Body of pancreas (tissue), 4 donors: ENCODE measurements around the gene C12orf75. TPM values are rescaled to one million over a fixed set of nuclear protein-coding genes. Genes with fewer than 3 reads are reported as not detected.

Source experiments
- ATAC-seq: fragments of 150-250 bp; one replicate; pipeline ENCODE4 v1.9.1; 2016
- DNase-seq, 4 donors: peaks; one replicate each; pipeline ENCODE4 v3.0.0-alpha.2; 2019
- H3K27ac ChIP-seq, 4 donors: fragments of 200-600 bp; sonication (generic); 1 replicate in 3 of 4; 2 replicates in 1 of 4; pipeline versions ENCODE4 v1.5.1 to v1.6.1; 2016 to 2019; ENCODE audit warnings: mild to moderate bottlenecking in 1 of 4, mixed read lengths in 1 of 4, moderate library complexity in 1 of 4
- H3K27me3 ChIP-seq, 2 donors: fragments of 200-600 bp; sonication (generic); one replicate each; pipeline ENCODE4 v1.6.0; 2016; ENCODE audit warnings: mild to moderate bottlenecking in 1 of 2
- H3K36me3 ChIP-seq, 2 donors: fragments of 200-600 bp; sonication (generic); replicated peaks in 1 of 2; 2 replicates each; pipeline ENCODE4 v1.5.1; 2016; ENCODE audit warnings: low read depth in 2 of 2; ENCODE audit not compliant: insufficient read depth in 1 of 2
- H3K4me1 ChIP-seq: fragments of 200-600 bp; sonication (generic); one replicate; pipeline ENCODE4 v1.6.0; 2016
- H3K4me3 ChIP-seq, 2 donors: fragments of 200-600 bp; sonication (generic); 1 replicate in 1 of 2; 2 replicates in 1 of 2; pipeline ENCODE4 v1.5.1; 2016 to 2019
- H3K9me3 ChIP-seq, 3 donors: fragments of 200-600 bp; sonication (generic); 1 replicate in 2 of 3; 2 replicates in 1 of 3; pipeline ENCODE4 v1.5.1; 2016
- CTCF ChIP-seq, 7 experiments: fragments of 450-650 bp in 4 of 7; fragments of 200-600 bp in 3 of 7; sonication (generic) in 3 of 7; IDR thresholded peaks; one replicate each; pipeline ENCODE4 v1.5.1; 2016 to 2019; ENCODE audit warnings: antibody characterized with exemption in 7 of 7
- POLR2A ChIP-seq, 3 donors: fragments of 450-650 bp; IDR thresholded peaks; one replicate each; pipeline ENCODE4 v1.6.1; 2016; ENCODE audit warnings: antibody characterized with exemption in 3 of 3, mild to moderate bottlenecking in 2 of 3
- WGBS, 2 donors: methylation state at CpG; one replicate each; pipeline ENCODE4 v1.1.5; 2017; 5-methylcytosine and 5-hydroxymethylcytosine counted together
- intact Hi-C: fragments of 100-400 bp; cut with DNase I; formaldehyde crosslinking; loops from one replicate; pipeline ENCODE4 v1.15.1; 2023
- total RNA-seq, 2 donors: library from RNA; depleted of rRNA; stranded (reverse); fragments of >200 nt; gene quantifications; one replicate each; pipeline ENCODE4 v1.1.0, GENCODE V29; 2016

C12orf75 gene
- total RNA-seq, 2 donors from 2014 or later: 39.2 to 57.6 TPM

- intact Hi-C loops: loop anchor here (10.0 kb wide), 1 partner anchor 118 kb away; no protein-coding TSS in a partner anchor
Observed at GRCh38 chr12:105342464-105342863, 12.0 kb downstream of the C12orf75 start.

GRCh38 chr12:105343836-105344235, 13.3 kb downstream of the C12orf75 start:
- Histone ChIP-seq H3K9me3 (no peaks in the 10 kb centered on the region), H3K27me3 (no peaks in the 10 kb centered on the region), H3K4me1 (no peaks in the 10 kb centered on the region), H3K27ac (no peak overlapping the region), H3K4me3 (no peak overlapping the region), H3K36me3 (no peaks in the 10 kb centered on the region)
- 79 to 95% methylated on average over 1 of the region's 1 CpG for WGBS, 2 donors
- TF ChIP-seq POLR2A (IDR thresholded peaks at IDR 0.05) (no peak), CTCF (IDR thresholded peaks at IDR 0.05) (no peak)
- ATAC-seq (no peak), DNase-seq (no peak)
- intact Hi-C loops: loop anchor here (10.0 kb wide), 1 partner anchor 119 kb away; no protein-coding TSS in a partner anchor

More at GRCh38 chr12:105342464-105342863, 12.0 kb downstream of the C12orf75 start:
- Histone ChIP-seq H3K4me1 (no peaks in the 10 kb centered on the region), H3K36me3 (no peaks in the 10 kb centered on the region), H3K9me3 (no peaks in the 10 kb centered on the region), H3K4me3 (no peak overlapping the region), H3K27me3 (no peaks in the 10 kb centered on the region), H3K27ac (no peak overlapping the region)
- TF ChIP-seq POLR2A (IDR thresholded peaks at IDR 0.05): no peak
- TF ChIP-seq CTCF (IDR thresholded peaks at IDR 0.05): no peak
- no peak for ATAC-seq
- DNase-seq: no peak

GRCh38 chr12:105347499-105347898, 17.0 kb downstream of the C12orf75 start:
- Histone ChIP-seq H3K4me3 (no peak overlapping the region), H3K4me1 (peaks cover 4% of the 10 kb centered on the region), H3K27me3 (no peaks in the 10 kb centered on the region), H3K36me3 (no peaks in the 10 kb centered on the region), H3K27ac (no peak overlapping the region), H3K9me3 (no peaks in the 10 kb centered on the region)
- DNase-seq (no peak), ATAC-seq (no peak)
- TF ChIP-seq POLR2A (IDR thresholded peaks at IDR 0.05) (no peak), CTCF (IDR thresholded peaks at IDR 0.05) (no peak)
- 77 to 97% methylated on average over 4 of the region's 4 CpGs for WGBS, 2 donors
- intact Hi-C loops: loop anchor here (10.0 kb wide), 1 partner anchor 123 kb away; no protein-coding TSS in a partner anchor

GRCh38 chr12:105348142-105348541, 17.7 kb downstream of the C12orf75 start:
- ATAC-seq: no peak
- intact Hi-C loops: loop anchor here (10.0 kb wide), 1 partner anchor 123 kb away; no protein-coding TSS in a partner anchor
- 79 to 84% methylated on average over 3 of the region's 3 CpGs for WGBS, 2 donors

More at GRCh38 chr12:105348142-105348541, 17.7 kb downstream of the C12orf75 start:
- no peaks in the 10 kb centered on the region for H3K36me3 ChIP-seq
- no peak for DNase-seq
- no peak overlapping the region for H3K27ac ChIP-seq
- no peaks in the 10 kb centered on the region for H3K9me3 ChIP-seq
- H3K4me1 ChIP-seq: peaks cover 11% of the 10 kb centered on the region
- TF ChIP-seq CTCF (IDR thresholded peaks at IDR 0.05) (no peak), POLR2A (IDR thresholded peaks at IDR 0.05) (no peak)
- H3K4me3 ChIP-seq: no peak overlapping the region
- no peaks in the 10 kb centered on the region for H3K27me3 ChIP-seq
